ENCODE data around the gene PBX1. TPM values are rescaled to one million over a fixed set of nuclear protein-coding genes. Genes with fewer than 3 reads are reported as not detected.

PBX1 gene
- total and polyA plus RNA-seq, 2 experiments from 2014 or later = 40.0 to 104 TPM

DNA sequence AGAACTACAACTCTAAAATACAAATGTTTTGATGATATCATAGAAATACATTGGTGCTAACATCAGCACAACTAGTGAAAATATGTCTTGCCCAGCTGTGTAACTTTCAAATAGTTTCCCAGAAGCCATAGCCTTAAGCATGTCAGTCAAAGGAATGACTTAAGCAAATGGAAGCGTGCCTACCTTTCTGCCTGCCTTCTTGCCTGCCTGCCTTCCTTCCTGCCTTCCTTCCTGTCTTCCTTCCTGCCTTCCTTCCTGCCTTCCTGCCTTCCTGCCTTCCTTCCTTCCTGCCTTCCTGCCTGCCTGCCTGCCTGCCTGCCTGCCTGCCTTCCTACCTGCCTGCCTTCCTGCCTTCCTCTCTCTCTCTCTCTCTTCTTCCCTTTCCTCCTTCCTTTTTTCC, 104.0 kb downstream of the PBX1 start (continued):
- TF ChIP-seq ZNF462 (CRISPR knock-in tag; IDR thresholded peaks at IDR 0.05) (no peak), POLR2AphosphoS5 (IDR thresholded peaks at IDR 0.05; ENCODE audit: low read depth) (no peak)

DNA sequence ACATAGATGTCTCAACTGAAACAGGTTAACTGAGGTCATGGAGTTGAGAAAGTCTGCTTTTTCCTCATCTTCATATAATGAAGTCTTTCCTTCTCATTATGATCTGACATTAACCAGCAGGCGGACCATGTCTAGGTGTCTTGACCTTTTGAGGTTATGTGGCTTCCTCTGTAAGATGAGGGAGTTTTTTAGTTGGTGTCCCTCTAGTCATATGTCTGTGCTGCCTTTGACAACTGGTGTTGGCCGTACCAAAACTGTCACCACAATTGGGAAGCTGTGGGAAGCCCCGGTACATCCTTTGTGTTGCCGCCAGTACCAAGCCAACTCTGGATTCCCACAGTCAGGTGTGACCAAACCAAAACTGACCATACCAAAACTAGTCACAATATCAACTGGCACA, 105.1 kb downstream of the PBX1 start:
- Histone ChIP-seq H3K79me2 (replicated peaks; ENCODE audit: insufficient read depth) (peaks cover 96% of the 10 kb centered on the region), H3K4me2 (no peak overlapping the region), H3K36me3 (ENCODE audit: insufficient read depth) (no peaks in the 10 kb centered on the region), H3F3A (replicated peaks; ENCODE audit: low read depth) (0 out of 2 replicates have a peak, but pooled peaks cover 3% of the 10 kb centered on the region), H4K20me1 (replicated peaks; ENCODE audit: insufficient read depth) (peaks cover 51% of the 10 kb centered on the region), H2AFZ (no peak overlapping the region), H3K27me3 (ENCODE audit: insufficient read depth) (no peaks in the 10 kb centered on the region), H3K9me2 (ENCODE audit: insufficient read depth) (no peaks in the 10 kb centered on the region), H3K4me3 (no peak overlapping the region), H3K27ac (ENCODE audit: low read depth) (no peak overlapping the region), H3K4me1 (ENCODE audit: insufficient read depth) (peaks cover 40% of the 10 kb centered on the region)
- Mint-ChIP-seq H3K4me1 (peaks cover 65% of the 10 kb centered on the region), H3K36me3 (ENCODE audit: low read depth) (peaks cover 5% of the 10 kb centered on the region; the same call in 1 of the 3 replicates), H3K4me3 (no peak overlapping the region), H3K27ac (no peak overlapping the region), H3K27me3 (ENCODE audit: insufficient read depth, low read depth, poor library complexity) (peaks cover 14% of the 10 kb centered on the region), H3K9me3 (no peaks in the 10 kb centered on the region)
- no peak for ATAC-seq
- DNase-seq (ENCODE audit: low spot score) = no peak
- TF ChIP-seq JUNB (IDR thresholded peaks at IDR 0.05; ENCODE audit: unreplicated experiment) = no peak

- Histone ChIP-seq H3F3A (replicated peaks; ENCODE audit: low read depth) (peaks cover 8% of the 10 kb centered on the region; the same call in 1 of the 2 replicates), H3K27ac (ENCODE audit: low read depth) (no peak overlapping the region), H2AFZ (no peak overlapping the region), H3K4me2 (no peak overlapping the region), H3K4me3 (no peak overlapping the region), H4K20me1 (replicated peaks; ENCODE audit: insufficient read depth) (peaks cover 44% of the 10 kb centered on the region), H3K27me3 (ENCODE audit: insufficient read depth) (no peaks in the 10 kb centered on the region), H3K9me2 (ENCODE audit: insufficient read depth) (no peaks in the 10 kb centered on the region), H3K4me1 (ENCODE audit: insufficient read depth) (peaks cover 51% of the 10 kb centered on the region), H3K36me3 (ENCODE audit: insufficient read depth) (no peaks in the 10 kb centered on the region), H3K79me2 (replicated peaks; ENCODE audit: insufficient read depth) (peaks cover 99% of the 10 kb centered on the region)
- Mint-ChIP-seq H3K4me3 (no peak overlapping the region), H3K4me1 (peaks cover 70% of the 10 kb centered on the region), H3K27ac (no peak overlapping the region), H3K36me3 (ENCODE audit: low read depth) (peaks cover 3% of the 10 kb centered on the region; the same call in 1 of the 3 replicates), H3K27me3 (ENCODE audit: insufficient read depth, low read depth, poor library complexity) (peaks cover 11% of the 10 kb centered on the region), H3K9me3 (no peaks in the 10 kb centered on the region)
- DNase-seq (ENCODE audit: low spot score) (no peak), ATAC-seq (no peak)
- TF ChIP-seq CREB1 (CRISPR knock-in tag; IDR thresholded peaks at IDR 0.05; ENCODE audit: low read depth) = no peak
- TF ChIP-seq ZNF114 (CRISPR knock-in tag; IDR thresholded peaks at IDR 0.05) = no peak
- TF ChIP-seq ZNF462 (CRISPR knock-in tag; IDR thresholded peaks at IDR 0.05) = no peak
- TF ChIP-seq POLR2AphosphoS5 (IDR thresholded peaks at IDR 0.05; ENCODE audit: low read depth) = no peak
These were observed 108.0 kb downstream of the PBX1 start for GRCh38 chr1:164667001-164667400.

Data from GM23338 (cell line).